GM23248 (cell line): ENCODE results near the gene CNTN1.

Source experiments
- EZH2 ChIP-seq: fragments of 200-600 bp; sonication (generic); IDR thresholded peaks from 2 replicates; pipeline ENCODE4 v1.6.1; 2018; ENCODE audit warnings: antibody characterized with exemption, mild to moderate bottlenecking; ENCODE audit not compliant: insufficient read depth, poor library complexity, severe bottlenecking
- EZH2phosphoT487 ChIP-seq: fragments of 200-600 bp; sonication (generic); IDR thresholded peaks from 2 replicates; pipeline ENCODE4 v1.6.1; 2018; ENCODE audit warnings: antibody characterized with exemption, moderate library complexity, mild to moderate bottlenecking, low read depth; ENCODE audit not compliant: insufficient read depth

DNA sequence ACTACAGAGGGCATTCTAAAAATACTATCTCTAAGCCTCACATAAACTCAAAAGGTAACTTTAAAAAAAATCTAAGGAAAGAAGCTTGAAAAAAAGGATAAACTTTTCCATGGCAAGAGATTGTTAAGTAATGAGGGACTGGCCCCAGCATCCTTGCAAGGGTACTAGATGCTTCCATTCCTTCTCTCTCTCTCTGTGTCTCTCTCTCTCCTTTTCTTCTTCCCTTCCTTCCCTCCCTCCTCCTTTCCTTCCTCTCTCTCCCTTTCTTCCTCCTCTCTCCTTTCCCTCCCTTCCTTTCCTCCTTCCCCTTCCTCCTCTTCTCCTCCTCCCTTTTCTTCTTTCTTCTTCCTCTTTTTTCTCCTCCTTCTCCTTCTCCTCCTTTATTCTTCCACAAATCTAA lies 23.8 kb downstream of the CNTN1 start:
- TF ChIP-seq EZH2 = no peak
- no peak for TF ChIP-seq EZH2phosphoT487
